ENCODE measurements around the gene CCDC146.
"Not testable (repeated sequence)": the region's sequence is repeated elsewhere in the genome, so short reads cannot be mapped to it uniquely, and the experiment has no call there.

CCDC146 gene

DNA sequence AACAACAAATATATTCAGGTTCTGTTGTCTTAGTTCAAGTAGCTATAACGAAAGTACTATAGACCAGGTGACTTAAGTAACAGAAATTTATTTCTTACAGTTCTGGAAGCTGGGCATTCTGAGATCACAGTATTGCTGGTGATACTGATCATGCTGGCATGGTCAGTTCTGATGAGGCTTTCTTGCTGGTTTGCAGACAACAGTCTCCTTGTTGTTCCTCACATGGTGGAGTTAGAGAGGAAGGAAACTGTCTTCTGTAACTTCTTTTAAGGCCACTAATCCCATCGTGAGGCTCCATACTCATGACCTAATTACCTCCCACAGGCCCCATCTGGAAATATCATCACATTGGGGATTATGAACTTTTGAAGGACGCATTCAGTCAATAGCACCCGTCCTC, 17.9 kb downstream of the CCDC146 start:
- DNase-seq, result not testable (repeated sequence)

DNA sequence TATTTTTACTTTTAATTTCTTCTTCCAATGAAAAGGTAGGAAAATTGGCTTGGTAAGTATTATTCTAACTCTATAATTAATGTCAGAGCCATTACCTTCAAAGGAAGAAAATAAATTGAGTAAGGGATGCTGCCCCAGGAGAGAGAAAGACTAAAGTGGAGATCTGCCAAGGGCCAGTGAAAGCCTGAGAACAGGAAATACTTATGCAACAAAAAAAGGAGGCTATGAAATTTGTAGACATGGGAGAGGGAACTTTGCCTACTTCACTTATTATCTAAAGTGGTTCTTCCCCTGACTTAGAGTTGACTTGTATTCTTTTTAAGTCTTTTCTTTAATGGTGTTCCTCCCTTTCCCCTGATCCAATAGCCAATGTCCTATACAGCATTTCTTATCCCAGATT, 29.8 kb downstream of the CCDC146 start:
- not testable (repeated sequence) for DNase-seq

DNA sequence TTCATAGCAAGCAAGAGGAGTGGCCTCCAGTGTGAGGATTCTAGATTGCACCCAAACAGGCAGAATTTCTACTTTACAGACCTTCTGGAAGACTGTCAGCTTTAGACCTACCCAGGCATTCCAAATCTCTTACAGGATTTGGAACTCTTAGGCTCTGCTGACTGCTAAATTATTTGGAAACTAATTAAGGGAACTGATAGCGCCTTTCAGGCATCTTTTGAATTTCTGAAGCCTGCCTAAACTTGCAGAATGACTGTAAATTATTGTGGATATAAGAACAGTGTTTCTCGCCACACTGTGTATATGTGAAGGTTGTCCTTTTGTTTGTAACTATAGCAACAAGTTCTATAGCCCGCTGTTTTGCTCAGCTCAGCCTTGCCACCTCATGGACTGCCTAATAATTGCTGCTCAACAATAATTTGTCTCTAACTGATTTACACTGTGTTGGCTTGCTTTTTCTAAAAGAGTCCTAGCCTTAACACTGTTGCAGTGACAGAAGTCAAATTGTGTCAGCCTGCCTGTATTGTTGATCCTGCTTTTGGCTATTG, 32.6 kb downstream of the CCDC146 start:
- DNase-seq, result peak; percentile 5

DNA sequence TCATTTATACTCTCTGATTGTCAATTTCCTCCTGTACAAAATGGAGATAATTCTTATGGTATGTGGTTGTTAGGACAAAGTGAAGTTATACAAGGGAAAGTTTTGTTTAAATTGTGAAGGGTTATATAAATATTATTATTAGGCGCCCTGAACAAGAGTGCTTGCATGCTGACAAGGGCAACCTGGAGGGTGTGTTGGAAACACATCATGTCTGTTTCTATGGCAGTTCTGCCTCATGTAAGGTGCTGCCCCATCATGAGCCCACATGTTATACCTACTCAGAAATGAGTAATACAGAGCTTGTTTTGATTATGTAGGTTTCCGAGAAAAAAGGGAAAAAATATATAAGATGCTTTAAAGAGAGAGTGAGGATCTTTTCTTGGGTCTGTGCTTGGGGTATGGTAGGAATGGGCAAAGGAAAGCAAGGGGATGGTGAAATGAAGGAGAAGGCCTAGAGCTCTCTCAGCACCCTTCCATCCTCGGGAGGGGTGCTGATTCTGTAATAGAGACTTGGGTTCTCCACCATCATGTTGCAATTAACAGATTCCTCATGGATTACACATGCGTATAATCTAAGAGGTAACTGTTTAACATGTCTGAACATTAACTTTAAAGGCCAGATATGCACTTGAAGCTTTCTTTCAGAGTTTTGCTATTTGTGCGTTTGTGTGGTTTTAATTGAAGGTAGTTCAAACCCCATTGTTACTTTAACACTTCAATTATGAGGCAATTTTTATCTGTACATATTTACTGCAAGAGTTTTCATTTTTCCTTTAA, 33.4 kb downstream of the CCDC146 start:
- not testable (repeated sequence) for DNase-seq

DNA sequence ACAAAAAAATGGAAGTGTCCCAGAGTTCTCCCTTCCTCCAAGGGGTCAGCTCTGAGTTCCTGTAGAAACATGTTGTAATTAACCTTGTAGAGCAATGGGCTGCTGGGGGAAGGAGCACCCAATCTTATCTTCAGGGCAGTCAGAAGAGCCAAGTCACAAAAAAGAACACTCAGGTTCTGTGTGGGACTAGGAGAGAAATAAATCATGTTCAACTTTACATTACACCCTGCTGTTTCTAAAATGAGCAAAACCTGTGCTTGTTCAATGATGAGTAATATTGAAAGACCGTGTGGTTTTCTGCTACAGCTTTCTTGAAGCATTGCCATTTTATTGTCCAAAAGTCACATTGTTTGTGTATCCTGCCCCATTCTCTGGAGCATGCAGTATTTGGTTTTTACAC, 34.6 kb downstream of the CCDC146 start:
- not testable (repeated sequence) for DNase-seq

DNA sequence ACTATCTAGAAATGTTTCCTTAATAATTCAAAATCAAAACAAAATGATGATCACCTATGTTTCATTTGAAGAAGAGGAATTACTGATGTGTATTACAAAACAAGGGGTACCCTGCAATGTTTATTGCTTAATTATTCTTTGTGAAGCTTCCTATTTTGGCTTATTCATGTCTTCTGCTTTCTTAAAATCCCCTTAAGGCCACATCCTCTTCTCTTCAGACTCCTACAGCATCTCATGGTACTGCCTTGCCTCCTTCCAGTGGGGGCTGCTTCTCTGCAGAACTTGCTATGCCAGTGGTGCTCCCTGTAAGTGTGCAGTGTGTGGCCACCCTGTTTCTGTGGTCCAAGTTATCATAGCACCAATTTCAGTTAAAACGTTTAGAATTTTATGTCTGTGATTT, 35.0 kb downstream of the CCDC146 start:
- DNase-seq, result no peak

DNA sequence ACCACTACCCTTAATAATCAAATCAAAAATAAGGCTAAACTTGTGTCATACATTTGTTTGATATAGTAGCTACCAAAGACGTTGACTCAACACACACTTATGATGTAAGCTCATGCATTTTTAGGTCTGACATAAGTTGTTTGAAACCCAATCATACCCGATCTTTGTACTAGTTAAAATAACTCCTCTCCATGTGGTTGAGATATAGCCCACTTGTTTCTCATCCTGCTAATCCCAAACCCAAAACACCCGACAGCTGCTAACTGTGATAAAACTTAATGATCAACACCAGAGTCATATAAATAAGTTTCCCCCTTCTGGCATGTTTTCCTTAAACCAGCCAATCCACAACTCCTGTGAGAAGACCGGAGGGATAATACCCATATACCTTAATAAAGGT, 48.7 kb downstream of the CCDC146 start:
- DNase-seq, result not testable (repeated sequence)

DNA sequence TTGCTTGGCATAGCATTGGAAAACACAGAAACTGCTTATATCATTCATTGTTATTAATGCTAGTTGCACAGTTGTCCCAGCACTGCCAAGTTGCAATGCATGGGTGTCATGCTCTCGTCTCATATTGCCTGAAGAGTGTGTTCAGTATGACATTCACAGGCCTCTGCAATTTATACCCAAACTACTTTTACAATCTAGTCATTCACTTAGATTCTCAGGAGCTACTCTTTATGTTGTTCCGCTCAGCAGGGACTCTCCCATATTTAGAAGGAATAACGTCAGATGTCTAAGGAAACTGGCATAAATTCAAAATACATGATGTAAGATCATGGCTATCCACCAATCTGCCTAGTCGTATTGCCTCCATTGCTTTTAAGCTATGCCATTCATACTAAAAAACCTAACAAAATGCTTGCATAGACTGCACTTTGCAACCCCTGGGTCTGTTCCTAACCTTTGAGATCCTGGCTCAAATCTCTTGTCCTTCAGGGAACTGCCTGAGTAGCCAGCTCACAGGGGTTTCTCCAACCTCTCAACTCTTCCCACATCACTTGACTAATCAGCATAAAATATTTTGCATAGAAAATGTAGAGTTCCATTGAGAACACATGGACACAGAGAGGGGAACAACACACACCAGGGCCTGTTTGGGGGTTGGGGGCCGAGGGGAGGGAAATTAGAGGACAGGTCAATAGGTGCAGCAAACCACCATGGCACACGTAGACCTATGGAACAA, 50.2 kb downstream of the CCDC146 start:
- not testable (repeated sequence) for DNase-seq

DNA sequence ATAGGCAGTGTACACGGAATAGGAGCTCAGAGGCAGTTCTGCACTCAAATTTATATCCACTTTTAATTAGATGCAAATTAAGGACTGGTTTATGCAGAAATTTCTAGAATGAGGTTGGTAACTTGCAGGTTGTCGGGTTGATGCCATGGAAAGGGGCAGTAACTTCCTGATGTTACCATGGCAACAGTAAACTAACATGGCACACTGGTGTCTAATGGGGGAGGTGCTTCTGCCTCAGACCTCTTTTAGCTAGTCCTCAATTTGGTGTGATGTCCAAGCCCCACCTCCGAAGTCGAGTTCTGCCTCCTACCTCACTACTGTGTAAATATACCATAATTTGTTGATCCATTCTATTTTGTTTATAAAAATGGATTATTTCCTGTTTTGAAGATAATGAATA, 52.0 kb downstream of the CCDC146 start:
- DNase-seq, result not testable (repeated sequence)

DNA sequence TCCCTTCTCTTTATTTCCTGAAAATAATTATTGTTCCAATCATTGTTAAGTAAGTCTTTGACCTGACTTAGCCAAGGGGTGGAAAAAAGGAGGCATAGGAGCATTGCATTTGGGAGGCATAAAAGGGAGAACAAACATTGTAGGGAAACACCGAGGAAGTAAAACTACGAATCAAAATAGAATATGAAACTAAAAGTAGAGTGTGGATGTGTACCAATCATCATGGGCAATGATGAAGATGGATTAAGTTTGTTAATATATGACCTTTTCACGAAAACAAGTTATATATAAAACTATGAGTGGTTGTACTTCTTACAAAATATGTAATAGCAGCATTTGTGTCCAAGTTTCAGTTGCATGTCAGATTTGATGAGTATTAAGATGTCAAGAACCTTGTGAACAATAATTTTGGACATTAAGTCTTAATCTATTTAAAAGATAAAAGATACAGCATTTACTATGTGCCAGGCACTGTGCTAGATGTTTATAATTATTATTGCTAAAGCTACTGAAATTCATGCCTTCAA, 52.9 kb downstream of the CCDC146 start:
- not testable (repeated sequence) for DNase-seq

DNA sequence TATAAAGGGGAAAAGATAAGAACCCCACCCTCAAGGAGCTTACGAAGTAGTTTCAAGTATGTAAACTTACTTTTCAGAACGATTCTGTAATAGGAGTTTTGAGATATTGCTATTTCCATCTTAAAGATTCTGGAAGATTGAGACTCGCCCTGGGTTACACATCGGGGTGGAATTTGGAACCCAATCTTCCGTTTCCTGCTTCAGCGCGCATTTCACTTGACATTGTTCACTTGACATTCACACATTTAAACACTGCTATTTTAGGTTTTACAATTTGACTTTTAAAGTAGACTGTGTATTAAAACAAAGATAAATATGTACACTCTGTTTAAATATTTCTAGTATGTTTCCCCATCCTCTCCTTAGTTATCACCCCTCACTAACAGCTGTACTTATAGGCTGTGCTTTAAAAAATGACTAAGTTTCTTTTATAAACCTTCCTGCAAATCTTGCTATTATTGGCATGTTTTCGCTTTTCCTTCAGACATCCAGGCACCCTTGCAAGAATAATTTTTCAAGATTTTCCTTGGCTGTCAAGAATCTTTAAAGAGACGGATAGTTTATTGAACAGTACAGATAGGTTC, 55.0 kb downstream of the CCDC146 start:
- not testable (repeated sequence) for DNase-seq

DNA sequence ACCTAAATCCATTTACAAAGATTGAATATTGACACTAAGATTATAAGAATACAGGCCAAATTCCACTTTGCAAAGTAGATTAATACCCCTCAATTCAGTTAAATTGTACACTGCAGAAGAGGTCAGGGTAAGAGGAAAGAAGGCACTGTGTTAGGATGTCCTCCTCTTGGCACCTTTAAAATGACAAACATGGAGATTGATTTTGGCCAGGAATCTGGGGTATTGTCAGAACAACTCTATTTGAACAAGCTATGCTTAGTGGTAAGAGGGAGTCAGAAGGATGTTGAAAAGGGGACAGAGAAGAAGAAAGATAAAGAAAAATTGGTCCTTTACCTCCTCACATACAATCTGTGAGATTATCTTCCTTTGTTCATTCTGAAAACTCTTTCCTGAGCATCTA, 55.6 kb downstream of the CCDC146 start:
- DNase-seq, result not testable (repeated sequence)

DNA sequence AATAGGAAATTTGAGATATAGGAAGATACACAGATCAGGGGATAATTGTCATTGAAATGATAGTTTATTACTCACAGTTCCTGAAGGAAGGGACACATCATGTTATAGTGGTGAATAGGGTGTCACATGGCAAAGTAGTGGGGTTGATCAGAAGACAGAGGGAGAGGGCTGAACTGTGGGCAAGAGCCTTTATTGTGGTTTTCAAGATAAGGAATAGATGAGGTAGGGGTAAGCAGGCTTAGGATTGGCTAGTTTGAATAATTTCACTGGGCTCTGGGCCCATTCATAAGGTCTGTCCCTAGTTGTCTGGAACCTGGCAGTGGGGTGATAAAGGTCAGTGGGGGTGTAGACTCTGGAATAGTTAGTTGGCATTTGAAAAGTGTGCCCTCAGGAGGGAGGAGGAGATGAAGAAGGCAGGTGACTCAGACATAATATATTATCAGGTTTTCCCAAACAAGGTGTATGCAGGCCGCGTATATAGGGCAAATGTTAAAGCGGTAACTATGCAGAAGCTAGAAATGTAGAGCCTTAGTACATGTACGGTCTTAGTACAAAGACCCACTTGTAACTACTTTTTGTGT, 58.7 kb downstream of the CCDC146 start:
- no peak for DNase-seq

DNA sequence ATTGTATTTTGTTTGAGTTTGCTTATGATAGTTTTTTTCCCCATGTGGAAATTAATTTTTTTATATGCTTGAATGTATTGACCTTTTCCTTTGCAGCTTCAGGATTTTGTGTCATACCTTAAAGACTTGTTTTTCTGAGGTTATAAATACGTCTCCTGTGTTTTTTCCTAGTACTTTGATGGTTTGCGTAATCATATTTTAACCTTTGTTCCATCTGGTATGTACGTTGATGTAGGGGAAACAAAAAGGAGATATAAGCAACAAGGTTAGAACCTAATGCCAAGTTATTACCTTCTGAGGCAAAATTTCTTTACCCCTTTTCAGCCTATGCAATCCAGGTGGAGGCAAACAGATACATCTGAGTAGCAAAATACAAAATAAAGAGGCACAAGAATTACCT, 59.3 kb downstream of the CCDC146 start:
- DNase-seq, result no peak

DNA sequence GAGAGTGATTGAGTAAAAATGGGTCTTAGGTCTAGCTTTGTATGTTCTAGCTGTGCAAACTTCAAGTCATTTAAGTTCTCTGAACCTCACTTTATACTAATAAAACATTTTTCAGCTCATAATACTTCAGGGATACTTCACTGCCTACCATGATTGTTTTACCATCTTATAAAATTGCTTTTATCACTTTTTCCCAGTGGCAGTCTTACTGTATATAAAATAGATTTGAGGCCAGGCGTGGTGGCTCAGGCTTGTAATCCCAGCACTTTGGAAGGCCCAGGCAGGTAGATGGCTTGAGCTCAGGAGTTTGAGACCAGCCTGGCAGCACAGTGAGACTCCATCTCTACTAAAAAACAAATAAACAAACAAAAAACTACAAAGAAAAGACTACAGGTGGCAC, 59.8 kb downstream of the CCDC146 start:
- no peak for DNase-seq

DNA sequence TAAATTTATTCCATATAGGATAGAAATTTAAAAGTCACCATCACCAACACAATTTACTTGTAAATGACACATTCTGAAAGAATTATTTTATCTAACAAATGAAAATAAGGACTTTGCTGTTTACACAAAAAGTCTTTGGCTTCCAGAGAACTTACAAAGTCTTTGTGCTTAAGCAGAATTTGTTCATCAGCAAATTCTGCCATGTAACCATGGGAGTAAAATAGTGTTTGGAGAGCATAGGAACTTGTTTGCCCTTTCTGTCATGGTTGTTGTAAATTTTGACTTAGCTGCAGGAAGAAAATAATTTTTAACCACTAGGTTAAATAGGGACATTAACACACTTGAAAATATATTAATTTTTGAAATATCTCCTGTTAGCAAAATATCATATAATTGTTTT, 62.0 kb downstream of the CCDC146 start:
- no peak for DNase-seq

DNA sequence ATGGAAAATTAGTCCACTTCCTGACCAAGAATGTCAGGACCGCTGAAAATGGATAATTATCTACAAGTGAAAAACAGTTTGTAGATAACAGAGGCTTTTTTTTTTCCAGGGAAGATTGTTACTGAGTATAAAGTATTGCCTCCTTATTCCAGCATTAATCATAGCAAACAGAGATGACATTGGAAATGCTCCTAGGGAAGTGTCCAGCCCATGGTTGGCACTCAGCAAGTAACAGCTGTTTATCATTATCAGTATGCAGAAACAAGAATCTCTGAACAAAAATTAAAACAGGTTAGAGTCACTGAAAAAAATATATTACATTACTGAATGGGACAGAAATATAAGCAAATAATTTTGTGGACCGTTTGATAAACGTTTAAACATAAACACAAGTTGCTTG, 62.6 kb downstream of the CCDC146 start:
- no peak for DNase-seq

DNA sequence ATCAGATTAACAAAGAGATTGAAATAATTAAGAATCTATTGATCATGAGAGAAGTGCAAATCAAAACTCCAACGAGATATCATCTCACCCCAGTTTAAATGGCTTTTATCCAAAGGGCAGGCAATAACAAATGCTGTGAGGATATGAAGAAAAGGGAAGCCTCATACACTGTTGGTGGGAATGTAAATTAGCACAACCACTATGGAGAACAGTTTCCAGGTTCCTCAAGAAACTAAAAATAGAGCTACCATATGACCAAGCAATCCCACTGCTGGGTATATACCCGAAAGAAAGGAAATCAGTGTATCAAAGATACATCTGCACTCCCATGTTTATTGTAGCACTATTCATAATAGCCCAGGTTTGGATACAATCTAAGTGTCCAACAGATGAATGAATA, 63.5 kb downstream of the CCDC146 start:
- no peak for DNase-seq

DNA sequence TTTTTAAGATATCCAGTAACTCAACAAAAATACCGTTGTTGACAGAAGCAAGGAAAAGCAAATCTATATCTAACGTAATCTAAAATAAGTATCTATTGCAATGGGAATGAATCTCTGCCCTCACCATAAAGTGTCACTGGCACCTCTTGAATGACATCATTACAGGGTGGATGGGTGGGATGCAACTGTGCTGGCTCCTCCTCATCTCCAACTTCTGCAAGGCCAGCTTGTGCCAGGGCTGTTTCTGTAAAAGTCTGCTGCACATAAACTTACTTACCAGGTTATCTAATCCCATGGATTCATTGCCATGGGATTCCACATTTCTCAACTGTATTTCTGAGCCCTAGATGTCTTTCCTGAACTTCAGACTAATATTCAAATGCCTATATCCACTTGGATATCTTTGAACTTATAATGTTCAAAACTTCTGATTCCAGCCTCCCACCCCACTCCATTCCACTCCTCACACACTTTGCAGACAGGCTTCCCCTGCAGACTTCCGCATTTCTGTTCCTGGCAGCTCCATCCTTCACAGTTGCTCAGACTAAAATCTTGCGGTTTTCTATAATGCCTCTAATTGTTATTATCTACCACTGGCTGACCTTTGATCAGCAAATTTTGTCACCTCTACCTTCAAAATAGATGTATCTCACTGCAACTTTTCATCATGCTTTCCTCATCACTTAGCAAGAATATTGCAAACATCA, 66.5 kb downstream of the CCDC146 start:
- DNase-seq, result no peak

DNA sequence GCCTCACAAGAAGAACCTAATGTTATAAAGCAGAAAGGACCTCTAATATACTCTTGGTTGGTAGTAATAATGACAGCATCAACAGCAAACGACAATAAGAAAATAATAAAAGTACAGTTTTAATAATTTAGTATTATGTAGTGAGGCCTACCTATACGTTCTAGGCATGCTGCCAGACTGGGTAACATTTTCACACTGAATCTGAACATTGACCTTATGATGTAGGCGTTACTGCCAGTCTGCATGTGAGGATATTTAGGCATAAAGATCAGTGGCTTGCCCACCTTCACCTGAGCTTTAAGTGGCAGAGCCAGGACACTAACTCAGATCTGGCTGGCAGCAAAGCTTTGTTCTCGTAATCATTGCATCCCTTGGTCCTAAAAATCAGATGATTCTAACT, 74.7 kb downstream of the CCDC146 start:
- no peak for DNase-seq

DNA sequence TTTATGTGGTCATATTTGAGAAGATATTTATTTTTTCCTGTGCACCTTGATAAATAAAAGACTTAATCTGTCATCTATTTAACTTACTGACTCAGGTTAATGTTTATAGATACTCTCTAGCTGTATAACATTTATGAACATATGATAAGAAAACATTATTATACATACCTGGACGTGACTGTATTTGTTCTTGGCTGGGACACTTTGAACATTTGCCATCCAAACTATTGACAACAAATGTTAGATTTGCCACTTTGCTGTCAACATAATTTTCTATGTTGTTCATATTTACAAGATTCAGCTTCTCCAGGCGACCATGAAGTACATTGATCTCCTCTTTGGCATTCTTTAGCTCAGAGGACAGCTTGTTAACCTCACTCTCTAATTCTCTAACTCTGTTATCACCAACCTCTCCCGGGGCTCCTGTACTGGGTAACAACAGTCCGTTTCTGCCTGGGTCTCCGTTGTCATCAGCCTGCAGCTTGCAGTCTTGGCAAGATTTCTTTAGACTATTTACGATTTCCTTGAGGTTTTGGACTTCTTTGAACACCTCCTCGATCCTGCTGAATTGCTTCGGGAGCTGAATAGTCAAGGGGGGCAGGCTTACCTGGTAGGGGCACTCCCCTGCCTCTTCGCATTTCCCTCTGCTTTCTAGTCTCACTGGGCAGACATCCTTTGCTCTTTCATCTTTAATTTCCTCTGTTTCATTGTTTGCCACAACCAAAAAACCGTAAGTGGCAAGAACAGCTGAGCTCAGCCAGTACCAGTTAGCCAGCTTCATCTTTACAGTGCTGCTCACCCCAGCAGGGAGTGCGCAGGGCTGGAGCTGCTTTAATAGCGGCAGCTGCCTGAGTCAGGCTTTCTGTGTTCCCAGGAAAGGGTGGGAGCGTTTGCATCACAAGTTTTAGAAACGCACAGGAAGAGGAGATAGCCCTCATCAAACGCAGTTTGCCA, 76.9 kb downstream of the CCDC146 start, which contains the start of gene FGL2:
Gene FGL2, minus strand, starts transcription at position 807 of the 954 bp plus-strand sequence. Its CDS starts 26 bp downstream, at position 781.
- DNase-seq, result no peak
